ENCODE measurements around the gene GLYATL1.

The GLYATL1 gene

DNA sequence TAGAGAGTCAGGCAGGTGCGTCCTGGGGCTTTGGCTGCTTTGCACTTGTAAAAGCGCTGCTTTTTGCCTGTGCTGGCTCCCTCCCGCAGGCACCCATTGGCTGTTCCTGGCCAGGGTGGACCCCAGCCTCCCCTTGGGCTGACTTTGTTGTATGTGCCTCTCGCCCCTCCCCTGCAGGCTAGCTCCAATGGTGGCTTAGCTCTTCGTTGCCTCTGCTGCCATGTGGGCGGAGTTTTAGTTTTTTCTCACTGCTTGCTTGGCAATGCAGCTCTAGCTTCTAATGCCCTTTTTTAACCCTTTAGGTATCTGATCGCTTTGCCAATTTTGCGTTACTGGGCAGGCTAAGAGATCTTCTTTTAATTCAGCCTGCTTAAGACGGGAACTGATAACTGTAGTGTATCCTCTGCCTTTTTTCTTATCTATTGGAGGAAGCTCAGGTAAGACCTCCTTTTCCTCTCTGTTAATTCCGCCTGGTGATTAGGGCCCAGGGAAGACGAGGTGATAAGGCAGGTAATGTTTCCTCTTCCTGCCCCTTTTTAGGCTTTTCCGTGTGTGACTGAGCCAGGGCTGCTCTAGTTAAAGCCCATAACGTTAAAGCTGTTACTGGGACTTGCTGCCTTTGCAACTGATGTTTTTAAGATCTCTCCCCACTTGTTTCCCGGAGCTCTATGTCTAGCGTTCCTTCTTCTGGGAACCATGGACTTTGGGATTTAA, 11.7 kb upstream of the GLYATL1 start:
- no peak for DNase-seq

GRCh38 chr11:58928107-58928499, 11.2 kb upstream of the GLYATL1 start:
- DNase-seq, result no peak

DNA sequence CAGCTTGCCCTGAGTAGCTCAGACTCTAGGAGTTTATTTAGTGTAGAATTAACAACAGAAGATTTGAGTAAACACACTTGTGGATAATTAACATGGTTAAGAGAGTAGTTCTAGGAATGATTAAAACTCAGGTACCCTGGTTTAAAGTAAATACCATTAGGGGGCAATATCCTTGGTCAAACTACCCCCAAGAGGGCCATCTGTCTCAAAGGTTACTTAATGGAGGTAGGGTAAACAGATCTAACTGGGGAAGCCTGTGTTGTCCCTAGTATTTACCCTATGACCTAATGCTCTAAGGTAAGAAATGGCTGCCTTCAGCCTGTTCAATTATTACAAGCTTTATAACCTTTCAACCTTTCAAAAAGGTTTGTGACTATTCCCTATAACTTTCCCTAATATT, 10.6 kb upstream of the GLYATL1 start:
- no peak for DNase-seq

DNA sequence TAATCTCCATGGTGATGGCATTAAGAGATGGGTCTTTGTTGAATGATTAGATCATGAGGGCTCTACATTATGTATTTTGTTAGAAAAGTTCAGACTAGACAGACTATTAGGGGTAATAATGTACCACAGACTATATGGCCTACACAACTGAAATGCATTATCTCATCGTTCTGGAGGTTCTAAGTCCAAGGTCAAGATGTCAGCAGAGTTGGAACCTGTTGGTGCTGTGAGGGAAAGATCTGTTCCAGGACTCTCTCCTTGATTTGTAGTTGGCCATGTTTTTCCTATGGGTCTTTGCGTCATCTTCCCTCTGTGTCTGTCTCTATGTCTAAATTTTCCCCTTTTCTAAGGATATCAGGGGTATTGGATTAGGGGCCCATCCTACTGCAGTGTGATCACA, 8.4 kb upstream of the GLYATL1 start:
- DNase-seq, result no peak

DNA sequence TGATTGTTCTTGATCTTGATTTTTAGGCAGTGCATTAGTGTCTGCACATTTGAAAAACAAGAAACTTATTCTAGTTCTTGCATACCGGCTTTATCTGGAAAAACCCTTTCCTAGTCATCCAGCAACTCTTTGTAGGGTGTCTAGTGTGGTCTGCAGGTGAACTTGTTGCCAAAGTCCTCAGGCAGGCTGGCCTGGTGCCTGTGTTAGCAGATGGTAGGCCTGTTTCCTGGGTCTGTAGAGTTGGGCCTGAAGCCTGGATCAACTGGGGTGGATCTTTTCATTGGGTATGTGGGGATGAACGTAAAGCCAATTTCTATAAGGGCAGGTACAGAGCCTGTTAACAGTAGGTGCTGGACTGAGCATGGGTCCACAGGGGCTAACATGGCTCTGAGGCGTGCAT, 5.6 kb upstream of the GLYATL1 start:
- no peak for DNase-seq

- no peak for DNase-seq
Observed at GRCh38 chr11:58934945-58935513, 4.3 kb upstream of the GLYATL1 start.

DNA sequence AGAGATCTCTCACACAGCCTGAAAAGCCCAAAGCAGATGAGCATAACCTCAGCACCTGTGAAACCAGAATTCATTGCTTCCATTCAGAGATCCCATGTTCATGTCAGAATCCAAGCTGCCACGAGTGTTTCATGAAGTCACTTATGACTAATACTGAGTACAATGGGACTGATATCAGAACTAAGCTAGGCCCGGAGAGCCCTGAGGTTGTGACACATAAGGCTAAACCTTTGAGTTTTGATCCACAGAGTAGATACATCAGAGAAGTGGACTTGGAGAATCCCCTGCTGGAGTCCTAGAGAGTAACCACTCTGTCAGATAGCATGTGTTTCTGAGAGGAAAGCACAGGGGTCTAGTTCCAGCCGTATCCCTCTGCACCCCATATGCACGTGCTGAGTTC, 890 bp upstream of the GLYATL1 start:
- no peak for DNase-seq

GRCh38 chr11:58940028-58940427, 740 bp downstream of the GLYATL1 start:
- DNase-seq, result no peak

DNA sequence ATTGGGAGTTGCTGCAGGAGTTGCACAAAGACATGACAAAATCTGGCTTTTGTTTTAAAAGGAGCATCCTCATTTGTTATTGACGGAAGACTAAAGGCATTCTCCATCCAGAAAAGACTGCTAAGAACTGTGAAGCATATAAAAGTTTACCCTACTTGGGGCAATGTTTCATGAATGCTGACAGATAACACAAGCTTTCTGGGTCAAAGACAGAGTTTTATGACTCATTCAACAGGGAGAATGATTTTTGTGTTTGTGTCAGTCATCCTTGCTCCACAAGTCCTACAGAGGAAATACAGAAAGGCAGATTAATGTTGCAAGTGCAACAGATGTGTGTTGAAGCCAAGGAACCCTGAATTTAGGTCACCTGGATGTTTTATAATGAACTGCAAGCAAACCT, 2.5 kb downstream of the GLYATL1 start:
- no peak for DNase-seq

GRCh38 chr11:58945663-58946062, 6.4 kb downstream of the GLYATL1 start:
- no peak for DNase-seq

DNA sequence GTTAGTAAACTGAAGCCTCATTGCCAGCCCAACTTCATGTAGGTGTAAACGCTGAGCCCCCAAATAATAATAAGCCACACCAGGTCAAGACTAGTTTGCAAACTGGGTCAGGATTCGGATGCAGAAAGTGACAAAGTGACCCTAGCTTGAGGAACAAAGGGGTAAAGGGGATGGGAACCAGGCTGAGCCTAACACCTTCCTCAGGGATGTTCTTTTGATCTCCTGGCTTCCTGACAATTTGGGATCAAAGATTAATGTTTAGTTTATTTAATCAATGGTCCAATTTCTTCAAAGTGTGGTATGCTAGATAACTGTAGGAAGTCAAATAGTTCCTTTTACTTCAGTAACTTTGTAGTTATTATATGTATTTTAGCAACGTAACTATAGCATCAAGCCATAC, 9.9 kb downstream of the GLYATL1 start:
- no peak for DNase-seq

DNA sequence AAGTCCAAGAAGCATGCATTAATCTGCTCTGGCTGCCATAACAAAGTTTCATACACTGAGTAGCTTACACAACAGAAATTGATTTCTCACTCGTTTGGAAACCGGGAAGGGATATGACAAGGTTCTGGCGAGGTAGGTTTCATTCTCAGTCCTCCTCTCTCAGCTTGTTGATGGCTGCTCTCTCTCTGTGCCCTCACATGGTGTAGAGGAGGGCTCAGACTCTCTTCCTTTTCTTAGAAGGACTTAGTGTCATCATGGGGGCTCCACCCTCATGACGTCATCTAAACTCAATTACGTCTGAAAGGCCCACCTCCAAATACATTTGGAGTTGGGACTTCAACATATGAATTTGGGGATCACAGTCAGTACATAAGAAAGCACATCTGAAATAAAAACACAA, 18.6 kb downstream of the GLYATL1 start:
- no peak for DNase-seq

- DNase-seq, result no peak
Observed at GRCh38 chr11:58958500-58958899, 19.2 kb downstream of the GLYATL1 start.

GRCh38 chr11:58963551-58964104, 24.3 kb downstream of the GLYATL1 start:
- DNase-seq, result no peak

- no peak for DNase-seq
Observed at GRCh38 chr11:58965246-58965985, 26.1 kb downstream of the GLYATL1 start.

DNA sequence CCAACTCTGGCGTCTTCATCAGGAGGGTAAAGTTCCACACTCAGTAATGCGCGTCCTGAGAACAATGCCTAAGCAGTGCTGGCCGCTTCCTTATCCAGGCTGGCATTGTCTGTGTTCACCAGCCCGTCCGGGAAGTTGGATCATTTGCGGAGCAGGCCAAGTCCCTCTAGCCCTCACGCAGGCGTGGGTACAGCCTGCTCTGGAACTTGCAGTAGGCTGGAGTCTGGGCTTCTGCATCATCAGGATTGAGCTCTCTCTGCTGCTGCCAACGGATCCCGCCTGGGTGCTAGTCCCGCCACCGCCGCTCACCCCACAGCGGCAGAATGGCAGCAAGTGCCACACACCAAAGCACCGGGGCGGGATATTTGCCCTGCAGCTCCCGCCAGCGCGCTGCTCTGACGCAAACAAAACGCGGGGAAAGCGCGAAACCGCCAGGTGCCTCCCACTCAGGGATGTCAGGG, 29.0 kb downstream of the GLYATL1 start:
- DNase-seq, result no peak

- DNase-seq, result no peak
Observed at GRCh38 chr11:58977470-58977869, 38.2 kb downstream of the GLYATL1 start.

DNA sequence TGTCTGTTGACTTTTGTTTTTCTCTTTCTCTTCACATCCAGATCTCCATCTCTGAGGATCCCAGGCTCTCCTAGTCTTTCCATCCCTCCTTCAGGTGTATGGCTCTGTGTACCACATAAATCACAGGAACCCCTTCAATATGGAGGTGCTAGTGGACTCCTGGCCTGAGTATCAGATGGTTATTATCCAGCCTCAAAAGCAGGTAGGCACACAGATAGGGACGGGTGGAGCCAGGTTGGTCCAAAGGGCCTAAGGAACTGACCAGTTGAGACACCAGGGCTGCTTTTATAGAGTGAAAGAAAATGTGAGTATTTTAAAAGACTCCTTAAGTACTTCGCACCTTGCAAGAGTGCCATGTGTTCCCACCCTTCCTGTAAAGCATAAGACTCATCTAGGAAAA, 39.9 kb downstream of the GLYATL1 start:
- no peak for DNase-seq

GRCh38 chr11:58980159-58980843, 41.0 kb downstream of the GLYATL1 start:
- no peak for DNase-seq

DNA sequence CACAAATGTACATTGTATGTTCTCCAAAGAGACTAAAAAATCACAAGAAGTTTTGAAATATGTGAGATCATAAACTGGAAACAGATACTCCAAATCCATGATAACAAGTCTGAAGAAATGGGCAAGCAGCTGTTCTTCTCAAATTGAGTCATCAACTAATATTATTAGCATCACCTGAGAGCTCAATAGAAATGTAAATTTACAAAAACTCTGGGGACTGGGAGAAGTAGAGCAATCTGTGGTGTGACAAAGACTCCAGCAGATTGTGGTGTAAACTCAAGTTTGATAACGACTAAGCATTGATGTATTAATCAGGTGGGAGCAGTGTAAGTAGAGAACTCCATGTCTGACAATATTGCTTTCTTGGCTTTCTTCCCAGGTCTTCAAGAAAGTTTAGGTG, 53.2 kb downstream of the GLYATL1 start:
- DNase-seq, result no peak

GRCh38 chr11:58994171-58994570, 54.9 kb downstream of the GLYATL1 start:
- DNase-seq, result no peak

GRCh38 chr11:58998480-58999290, 59.4 kb downstream of the GLYATL1 start:
- DNase-seq, result no peak
